HepG2 (cell line): ENCODE data around the gene TRMU. TPM values are rescaled to one million over a fixed set of nuclear protein-coding genes. Genes with fewer than 3 reads are reported as not detected.

ENCODE experiments used
- CTCF ChIP-seq: sonication (generic); formaldehyde crosslinking; IDR thresholded peaks from 2 replicates; pipeline ENCODE4 v1.5.0; 2020; ENCODE audit warnings: mild to moderate bottlenecking, missing genetic modification reagents, moderate library complexity
- FOXM1 ChIP-seq: sonication (generic); formaldehyde crosslinking; IDR thresholded peaks from 2 replicates; pipeline ENCODE4 v1.5.0; 2020; ENCODE audit warnings: missing genetic modification reagents
- HNF1B ChIP-seq: sonication (generic); formaldehyde crosslinking; IDR thresholded peaks from 2 replicates; pipeline ENCODE4 v1.5.1; 2020; ENCODE audit warnings: mild to moderate bottlenecking, moderate library complexity, missing genetic modification reagents
- KDM2A ChIP-seq: sonication (generic); formaldehyde crosslinking; IDR thresholded peaks from 2 replicates; pipeline ENCODE4 v1.4.0; 2020; ENCODE audit warnings: low read depth, missing genetic modification reagents, borderline replicate concordance
- MAX ChIP-seq: IDR thresholded peaks from 2 replicates; pipeline ENCODE4 v1.6.1; 2012; ENCODE audit warnings: inconsistent platforms
- NR2C2 ChIP-seq: sonication (generic); formaldehyde crosslinking; IDR thresholded peaks from 2 replicates; pipeline ENCODE4 v1.4.0; 2020; ENCODE audit warnings: missing genetic modification reagents, mild to moderate bottlenecking, moderate library complexity, borderline replicate concordance
- RBFOX2 ChIP-seq: fragments of 200-400 bp; formaldehyde crosslinking; IDR thresholded peaks from 2 replicates; pipeline ENCODE4 v1.6.1; 2017; ENCODE audit warnings: low read depth, mild to moderate bottlenecking, low read length
- SALL1 ChIP-seq: sonication (generic); formaldehyde crosslinking; IDR thresholded peaks from 2 replicates; pipeline ENCODE4 v1.8.0; 2022; ENCODE audit warnings: mild to moderate bottlenecking, missing genetic modification reagents
- SP5 ChIP-seq: IDR thresholded peaks from 2 replicates; pipeline ENCODE4 v1.6.1; 2016; ENCODE audit warnings: low read depth, borderline replicate concordance
- STAG1 ChIP-seq: sonication (generic); formaldehyde crosslinking; IDR thresholded peaks from 2 replicates; pipeline ENCODE4 v1.4.0; 2020; ENCODE audit warnings: missing genetic modification reagents
- TEAD3 ChIP-seq: optimal IDR thresholded peaks from 2 replicates; pipeline ENCODE3; 2016; ENCODE audit warnings: borderline replicate concordance
- TFDP2 ChIP-seq: sonication (generic); formaldehyde crosslinking; IDR thresholded peaks from 2 replicates; pipeline ENCODE4 v1.4.0; 2020; ENCODE audit warnings: missing genetic modification reagents
- THRA ChIP-seq: sonication (generic); formaldehyde crosslinking; IDR thresholded peaks from 2 replicates; pipeline ENCODE4 v1.4.0; 2020; ENCODE audit warnings: missing genetic modification reagents, borderline replicate concordance
- XRCC5 ChIP-seq: fragments of 200-400 bp; formaldehyde crosslinking; optimal IDR thresholded peaks from 2 replicates; pipeline ENCODE3; 2017; ENCODE audit warnings: mild to moderate bottlenecking, low read length
- ZNF143 ChIP-seq: sonication (generic); formaldehyde crosslinking; IDR thresholded peaks from 2 replicates; pipeline ENCODE4 v1.4.0; 2020; ENCODE audit warnings: missing genetic modification reagents
- ZNF234 ChIP-seq: sonication (generic); formaldehyde crosslinking; conservative IDR thresholded peaks from 2 replicates; pipeline ENCODE4 v1.5.1; 2020; ENCODE audit warnings: mild to moderate bottlenecking, missing genetic modification reagents
- ZNF501 ChIP-seq: sonication (generic); formaldehyde crosslinking; IDR thresholded peaks from 2 replicates; pipeline ENCODE4 v1.5.1; 2020; ENCODE audit warnings: mild to moderate bottlenecking, moderate library complexity, missing genetic modification reagents
- ZNF543 ChIP-seq: sonication (generic); formaldehyde crosslinking; IDR thresholded peaks from 2 replicates; pipeline ENCODE4 v1.4.0; 2020; ENCODE audit warnings: mild to moderate bottlenecking, missing genetic modification reagents
- ZNF629 ChIP-seq: sonication (generic); formaldehyde crosslinking; conservative IDR thresholded peaks from 2 replicates; pipeline ENCODE4 v1.5.0; 2020; ENCODE audit warnings: missing genetic modification reagents
- ZSCAN31 ChIP-seq: sonication (generic); formaldehyde crosslinking; IDR thresholded peaks from 2 replicates; pipeline ENCODE4 v1.5.0; 2020; ENCODE audit warnings: low read depth, mild to moderate bottlenecking, missing genetic modification reagents
- polyA plus RNA-seq, 8 experiments: library from polyadenylated mRNA; depleted of rRNA in 3 of 8; stranded (reverse) in 7 of 8; unstranded in 1 of 8; fragments of >200 nt; fragmentation: Illumina TruSeq in 4 of 8; extraction: Trizol in 4 of 8; gene quantifications; 2 replicates each; pipeline versions ENCODE4 v1.2.1 to v1.2.3, GENCODE V29; 2011 to 2016; ENCODE audit warnings: low read depth in 4 of 8, missing spikeins in 1 of 8, mixed read lengths in 1 of 8; ENCODE audit not compliant: insufficient read depth in 1 of 8
- total RNA-seq, 5 experiments: library from RNA; depleted of rRNA; stranded (reverse); fragments of >200 nt; fragmentation: Illumina TruSeq; extraction: Trizol; gene quantifications; 2 replicates each; pipeline ENCODE4 v1.2.3, GENCODE V29; 2016; ENCODE audit warnings: low read depth in 1 of 5

Gene TRMU
- total and polyA plus RNA-seq, 2 of the 13 experiments (the other 11 are each of a cell fraction or from before 2014, with no cell fraction given), result 31.0 to 50.2 TPM

- no peak for TF ChIP-seq NR2C2
- TF ChIP-seq TEAD3 (CRISPR knock-in tag), result peak; percentile 48
- TF ChIP-seq ZNF543, result no peak
- TF ChIP-seq SALL1 (CRISPR knock-in tag), result peak; percentile 33; the same call in 1 of the 2 replicates
- TF ChIP-seq ZNF629, result 0 out of 2 replicates have a peak, but pooled peaks have one; percentile 5
- peak; percentile 22; the same call in 1 of the 2 replicates for TF ChIP-seq KDM2A (CRISPR knock-in tag)
- 0 out of 2 replicates have a peak, but pooled peaks have one; percentile 13 for TF ChIP-seq TFDP2 (CRISPR knock-in tag)
- TF ChIP-seq HNF1B, result 0 out of 2 replicates have a peak, but pooled peaks have one; percentile 35
- TF ChIP-seq ZSCAN31, result 0 out of 2 replicates have a peak, but pooled peaks have one; percentile 28
- TF ChIP-seq FOXM1 (CRISPR knock-in tag), result no peak
- peak; percentile 34 for TF ChIP-seq XRCC5
- no peak for TF ChIP-seq ZNF143 (CRISPR knock-in tag)
- TF ChIP-seq ZNF501 (CRISPR knock-in tag), result 0 out of 2 replicates have a peak, but pooled peaks have one; percentile 18
- peak; percentile 94 for TF ChIP-seq CTCF
- TF ChIP-seq RBFOX2, result 0 out of 2 replicates have a peak, but pooled peaks have one; percentile 40
- TF ChIP-seq STAG1 (CRISPR knock-in tag), result peak; percentile 97
- 0 out of 2 replicates have a peak, but pooled peaks have one; percentile 14 for TF ChIP-seq MAX
- TF ChIP-seq THRA (CRISPR knock-in tag), result 0 out of 2 replicates have a peak, but pooled peaks have one; percentile 39
- 0 out of 2 replicates have a peak, but pooled peaks have one; percentile 32 for TF ChIP-seq ZNF234 (CRISPR knock-in tag)
- TF ChIP-seq SP5, result no peak
Observed at GRCh38 chr22:46355369-46355995, 20.0 kb downstream of the TRMU start (continued).
